WI38 (cell line): Measurements from ENCODE around the gene ABCB9.

ENCODE experiments used
- H3K4me3 ChIP-seq: 2 replicates; pipeline ENCODE4 v1.5.1; 2011; ENCODE audit warnings: low read depth, mild to moderate bottlenecking, control low read depth, low read length
- CTCF ChIP-seq: IDR thresholded peaks from 2 replicates; pipeline ENCODE4 v1.5.1; 2012; ENCODE audit warnings: low read depth, mild to moderate bottlenecking, control low read depth, low read length

Gene ABCB9

DNA sequence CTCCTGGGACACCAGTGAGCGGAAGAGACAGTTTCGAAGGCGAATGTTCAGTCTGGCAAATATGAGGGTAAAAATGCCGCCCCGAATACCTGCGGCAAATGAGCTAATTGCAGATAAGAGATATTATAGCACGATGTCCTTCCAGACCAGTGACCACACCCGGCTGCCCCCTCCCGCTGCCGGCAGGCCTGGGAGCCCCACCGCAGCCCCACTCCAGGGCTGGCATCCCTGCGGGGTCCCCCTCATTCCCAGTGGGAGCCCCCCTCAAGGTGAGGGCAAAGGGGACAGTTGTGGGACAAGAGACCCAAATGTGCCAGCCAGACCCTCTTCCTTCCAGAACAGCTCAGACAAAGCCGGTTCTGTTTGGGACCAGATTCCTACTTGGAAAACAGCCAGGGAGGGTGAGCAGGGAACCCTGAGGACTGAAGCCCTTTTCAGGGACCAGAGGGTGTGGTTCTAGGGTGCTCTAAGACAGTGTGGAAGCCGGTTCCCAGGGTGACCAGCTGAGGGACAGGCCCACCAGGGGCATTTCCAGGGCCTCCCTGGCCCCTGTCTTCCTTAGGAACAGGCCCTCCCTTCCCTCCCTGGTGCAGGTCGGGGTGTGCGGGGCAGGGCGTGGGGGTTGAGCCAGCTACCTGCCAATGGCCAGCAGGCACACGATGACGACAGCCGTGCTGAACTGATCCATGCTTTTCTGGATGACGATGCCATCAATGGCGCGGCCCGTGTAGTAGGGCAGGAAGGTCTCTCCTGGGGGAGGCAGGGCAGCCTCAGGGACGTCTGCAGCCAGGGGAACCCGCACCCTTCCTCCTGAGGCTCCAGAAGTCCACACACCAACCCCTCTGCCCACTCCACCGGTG, 16.2 kb downstream of the ABCB9 start:
- TF ChIP-seq CTCF, result no peak
- H3K4me3 ChIP-seq, result no peak overlapping the region

DNA sequence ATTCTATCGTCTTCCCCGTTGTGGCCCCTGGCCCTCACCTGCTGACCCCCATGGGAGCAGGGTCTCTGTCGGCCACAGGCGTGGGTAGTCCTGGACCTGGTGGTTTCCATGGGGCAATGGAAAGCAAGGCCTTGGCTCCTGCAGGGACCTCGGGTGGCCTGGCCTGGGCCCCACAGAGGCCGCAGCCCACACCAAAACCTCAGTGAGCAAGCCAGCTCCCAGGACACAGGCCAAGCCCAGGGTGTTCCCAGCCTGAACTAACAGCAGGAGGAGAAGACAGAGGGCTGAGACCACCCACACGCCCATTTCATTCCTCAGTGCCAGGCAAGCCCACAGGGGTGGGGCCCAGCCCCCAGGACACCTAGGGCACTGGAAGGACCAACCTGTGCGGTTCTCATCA, 16.9 kb downstream of the ABCB9 start:
- no peak for TF ChIP-seq CTCF
- no peak overlapping the region for H3K4me3 ChIP-seq

- H3K4me3 ChIP-seq, result no peak overlapping the region
- no peak for TF ChIP-seq CTCF
These were observed 17.7 kb downstream of the ABCB9 start for GRCh38 chr12:122948605-122949004.

- no peak for TF ChIP-seq CTCF
- H3K4me3 ChIP-seq, result no peak overlapping the region
These were observed 18.9 kb downstream of the ABCB9 start for GRCh38 chr12:122947352-122947792.

GRCh38 chr12:122946690-122947341, 19.4 kb downstream of the ABCB9 start:
- H3K4me3 ChIP-seq, result no peak overlapping the region
- TF ChIP-seq CTCF, result peak; percentile 42; the same call in 1 of the 2 replicates

GRCh38 chr12:122944605-122945592, 21.4 kb downstream of the ABCB9 start:
- no peak for TF ChIP-seq CTCF
- H3K4me3 ChIP-seq, result no peak overlapping the region
